Epidermal melanocyte (primary cell): ENCODE measurements around the gene CERK.

Experiments used
- DNase-seq: peaks from one replicate; pipeline ENCODE4 v3.0.0; 2011; ENCODE audit warnings: low spot score; ENCODE audit not compliant: insufficient read length

The CERK gene

DNA sequence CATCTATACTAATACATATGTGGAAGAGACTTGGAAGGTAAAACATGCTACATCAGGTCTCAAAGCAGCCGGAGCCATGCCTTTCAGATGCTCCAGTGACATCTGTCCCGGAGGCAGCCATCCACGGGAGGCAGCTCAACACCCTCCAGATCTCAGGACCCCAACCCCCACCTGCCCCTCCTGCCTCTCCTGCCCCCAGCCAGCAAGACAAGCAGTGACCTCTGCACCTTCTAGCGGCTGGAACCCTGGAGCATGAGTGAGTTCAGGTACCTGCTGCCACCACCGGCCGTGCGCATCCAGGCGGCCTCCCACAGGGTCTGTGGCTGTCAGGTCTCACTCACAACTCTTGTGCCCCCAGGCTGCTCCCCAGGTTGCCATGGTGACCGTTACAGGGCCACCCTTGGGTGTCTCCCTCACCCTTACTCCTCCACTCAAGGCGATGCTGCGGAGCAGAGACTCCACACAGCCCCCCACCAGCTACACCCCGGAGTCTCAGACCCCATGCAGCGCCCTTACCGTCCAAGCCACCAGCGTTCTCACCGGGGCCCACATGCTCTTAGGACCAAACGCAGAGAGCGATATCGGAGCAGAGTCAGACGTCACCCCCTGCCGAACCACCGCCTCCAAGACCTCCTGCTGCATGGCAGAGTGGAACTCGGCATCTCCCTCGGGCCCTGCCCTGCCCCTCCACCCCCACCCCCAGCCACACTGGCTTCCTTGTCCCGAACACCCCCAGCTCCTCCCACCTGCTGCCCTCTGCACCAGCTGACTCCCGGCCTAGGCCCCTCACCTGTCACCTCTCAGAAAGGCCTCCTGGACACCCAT lies 34.7 kb downstream of the CERK start:
- DNase-seq = no peak

DNA sequence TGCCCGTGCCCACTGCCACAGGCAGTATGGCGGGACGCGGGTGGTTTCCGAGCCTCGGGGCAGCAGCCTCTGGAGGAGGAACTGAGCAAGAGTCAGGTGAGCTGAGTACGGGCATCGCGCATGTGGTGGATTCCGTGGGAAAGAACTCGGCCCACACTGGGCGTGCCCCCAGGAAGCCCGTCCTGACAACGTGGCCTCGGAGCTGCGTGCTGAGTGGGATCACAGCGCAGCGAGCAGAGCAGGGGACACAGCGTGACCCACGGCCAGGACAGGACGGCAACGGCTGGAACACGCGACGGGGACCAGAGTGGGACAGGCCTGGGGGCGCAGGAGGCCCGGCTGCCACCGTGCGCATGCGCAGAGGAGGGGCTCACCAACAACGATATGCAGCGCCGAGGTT lies 36.8 kb downstream of the CERK start:
- DNase-seq = no peak

DNA sequence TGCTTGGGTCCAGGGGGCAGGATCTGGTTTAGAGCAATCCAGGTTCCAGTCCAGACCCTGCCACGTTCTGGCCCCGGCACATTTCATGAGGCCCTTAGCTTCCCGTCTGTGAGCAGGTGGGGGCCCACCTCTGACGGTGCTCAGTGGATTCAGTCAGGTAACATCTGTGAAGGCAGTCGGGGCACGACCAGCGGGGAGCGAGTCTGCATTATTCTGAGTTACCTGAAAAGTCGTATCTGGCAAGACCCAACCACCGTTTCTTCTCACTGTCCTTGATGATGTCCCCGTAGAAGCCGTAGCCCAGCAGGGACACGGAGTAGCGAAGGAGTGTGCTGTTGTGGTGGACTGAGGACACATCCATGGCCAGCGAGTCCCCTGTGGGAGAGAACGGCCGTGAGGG lies 39.0 kb downstream of the CERK start:
- no peak for DNase-seq

DNA sequence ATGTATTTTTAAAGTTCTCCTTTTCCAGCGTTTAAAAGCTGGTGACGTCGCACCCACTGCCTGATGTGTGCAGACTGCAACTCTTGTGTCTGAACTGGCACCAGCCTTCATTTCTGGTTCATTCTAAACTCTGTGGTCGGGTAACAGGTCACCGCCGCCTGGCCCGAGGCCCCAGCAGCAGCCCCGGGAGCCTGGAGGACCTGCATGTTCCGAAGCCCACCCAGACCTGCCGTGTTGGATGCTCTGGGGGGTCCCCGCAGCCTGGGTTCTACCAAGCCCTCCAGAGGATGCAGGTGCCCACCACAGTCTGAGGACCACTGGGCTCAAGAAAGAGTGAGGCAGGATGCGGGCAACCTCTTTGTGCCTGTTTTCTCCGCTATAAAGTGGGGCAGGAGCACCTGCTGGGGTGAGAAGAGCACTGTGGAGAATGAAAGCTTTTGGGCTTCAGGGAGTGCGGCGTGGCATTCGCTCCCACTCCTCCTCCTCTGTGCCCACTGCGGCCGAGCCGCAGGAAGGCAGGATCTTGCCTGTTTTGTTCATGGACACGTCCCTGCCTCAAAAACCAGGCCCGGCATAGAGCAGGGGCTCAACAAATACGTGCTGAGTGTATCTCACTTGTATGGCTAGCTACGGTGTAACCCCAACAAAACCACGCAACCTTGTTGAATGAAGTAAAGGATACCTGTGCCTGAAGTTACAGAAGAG lies 40.1 kb downstream of the CERK start:
- DNase-seq = no peak

- no peak for DNase-seq
Measured at GRCh38 chr22:46696614-46697013, 41.4 kb downstream of the CERK start.

DNA sequence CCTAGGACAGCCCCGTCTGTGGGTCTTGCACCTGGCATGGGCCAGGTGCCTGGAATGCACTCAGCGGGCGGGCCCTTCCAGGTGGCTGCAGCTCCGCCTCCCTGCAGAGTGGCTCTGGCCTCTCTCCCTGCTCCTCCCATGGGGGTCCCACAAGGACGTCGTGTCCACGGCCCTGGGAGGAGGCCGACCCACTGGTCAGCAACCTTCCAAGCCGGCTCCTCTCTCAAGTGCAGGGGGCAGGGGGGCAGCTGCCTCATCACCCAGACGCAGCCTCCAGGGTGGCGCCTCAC lies 41.9 kb downstream of the CERK start:
- no peak for DNase-seq

DNA sequence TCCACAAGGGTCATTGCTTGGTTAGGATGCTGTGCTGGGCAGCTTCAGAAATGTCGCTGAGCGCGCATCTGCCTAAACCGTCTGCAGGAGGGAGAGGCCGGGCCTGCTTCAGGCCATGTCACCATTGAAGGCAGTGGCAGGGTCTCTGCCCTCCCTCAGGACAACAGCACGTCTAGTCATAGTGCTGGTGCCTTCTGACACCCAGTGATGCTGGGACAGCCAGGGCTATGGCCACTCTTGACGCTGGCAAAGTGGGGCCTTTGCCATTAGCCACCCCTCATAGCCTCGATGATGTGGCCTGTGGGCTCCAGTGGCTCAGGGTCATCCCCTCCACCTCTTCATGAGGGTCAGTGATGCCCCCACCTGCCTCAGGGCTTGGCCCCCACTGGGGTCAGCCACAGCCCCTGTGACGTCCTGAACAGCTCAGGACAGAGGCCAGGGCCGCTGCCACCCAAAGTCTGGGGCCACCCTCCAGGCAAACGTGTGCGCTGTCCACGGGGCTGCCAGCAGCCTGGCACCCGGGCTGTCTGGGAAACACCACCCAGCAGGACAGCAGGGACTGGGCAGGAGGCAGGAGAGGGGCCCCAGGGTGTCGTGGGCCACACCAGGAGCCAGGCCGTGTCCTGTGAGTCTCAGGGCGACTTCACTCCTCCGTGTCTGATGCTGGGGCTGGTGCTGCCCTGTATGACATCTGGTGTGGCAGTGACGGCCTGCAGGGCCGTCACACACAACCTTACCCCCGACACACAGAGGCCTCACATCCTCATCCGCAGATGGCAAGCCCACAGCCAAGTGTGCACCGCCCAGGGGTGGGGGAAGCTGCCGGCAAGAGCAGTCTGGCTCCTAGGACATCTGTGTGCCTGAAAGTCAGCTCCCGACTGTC lies 42.5 kb downstream of the CERK start:
- DNase-seq = no peak

- no peak for DNase-seq
Measured at GRCh38 chr22:46694416-46695170, 43.5 kb downstream of the CERK start.

DNA sequence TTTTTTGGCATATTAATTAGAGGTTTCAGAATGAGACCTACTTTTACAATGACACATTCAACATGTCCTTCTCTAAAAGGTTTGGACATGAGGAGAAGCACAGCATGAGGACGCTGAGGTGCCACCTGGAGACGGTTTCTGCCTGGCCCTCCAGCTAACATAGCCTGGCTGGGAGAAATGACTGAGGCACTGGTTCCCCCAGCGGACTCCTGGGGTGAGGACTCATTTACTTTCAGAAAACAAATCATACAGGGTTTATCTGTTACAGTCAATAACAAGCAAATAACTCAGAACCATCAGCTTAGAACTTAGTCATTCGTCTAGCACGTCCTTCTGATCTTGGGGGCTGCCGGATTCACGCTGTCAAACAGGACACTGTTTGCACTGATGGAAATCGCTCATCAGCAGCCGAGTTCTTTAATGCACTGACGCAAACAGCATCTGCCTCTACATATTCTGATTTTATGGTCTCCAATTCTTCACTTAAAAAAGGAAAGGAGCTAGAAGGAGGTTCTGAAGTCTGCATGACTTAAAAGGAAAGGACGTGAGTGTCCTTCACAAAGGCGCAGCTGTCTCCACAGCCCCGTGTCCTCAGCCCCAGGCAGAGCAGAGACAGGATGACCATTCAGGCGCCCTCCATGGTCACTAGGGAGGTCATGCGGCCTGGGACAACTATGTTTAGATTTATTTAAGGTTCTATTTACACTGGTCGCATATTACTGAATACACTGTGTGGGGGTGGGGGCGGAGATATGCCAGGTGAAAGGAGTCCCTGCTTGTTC lies 44.2 kb downstream of the CERK start:
- DNase-seq = no peak

DNA sequence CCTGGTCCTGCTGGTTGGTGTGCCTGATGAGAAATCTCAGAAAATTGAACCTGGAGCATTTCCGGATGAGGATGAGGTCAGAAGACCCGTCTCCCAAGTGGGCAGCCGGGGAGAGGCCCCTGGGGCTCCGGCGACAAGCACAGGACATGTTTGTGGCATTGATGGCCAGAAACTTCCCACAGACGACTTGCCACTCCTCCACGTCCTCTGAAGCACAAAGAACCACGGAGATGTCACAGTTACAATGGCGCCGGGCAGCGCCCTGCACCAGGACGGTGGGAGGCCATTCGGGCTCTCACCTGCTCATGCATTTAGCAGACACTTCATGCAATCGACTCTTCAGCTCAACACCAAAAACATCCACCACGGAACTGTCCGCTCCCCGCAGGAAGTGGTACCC lies 46.5 kb downstream of the CERK start:
- no peak for DNase-seq

- no peak for DNase-seq
Measured at GRCh38 chr22:46690146-46690545, 47.9 kb downstream of the CERK start.

DNA sequence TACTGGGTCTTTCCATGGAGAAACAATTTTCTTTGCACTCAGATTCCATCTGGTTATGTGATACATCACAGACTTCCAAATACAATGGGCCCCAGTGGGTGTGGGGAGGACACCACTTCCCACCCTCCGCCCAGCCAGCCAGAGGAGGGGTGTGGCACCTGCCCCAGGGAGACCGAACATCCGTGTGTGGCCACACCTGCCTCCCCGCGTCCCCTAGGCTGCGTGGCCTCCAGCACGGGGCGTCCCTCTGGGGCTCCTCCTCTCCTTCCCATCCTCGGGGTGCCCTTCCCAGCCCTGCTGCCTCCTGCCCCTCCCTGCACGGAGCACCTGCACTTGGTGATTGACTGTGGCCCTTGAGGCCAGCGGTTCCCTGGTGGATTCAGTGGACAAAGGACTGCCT lies 49.1 kb downstream of the CERK start:
- DNase-seq = no peak

- no peak for DNase-seq
Measured at GRCh38 chr22:46687460-46687859, 50.6 kb downstream of the CERK start.

GRCh38 chr22:46687048-46687444 lies 51.0 kb downstream of the CERK start:
- DNase-seq = no peak

GRCh38 chr22:46686221-46687047 lies 51.6 kb downstream of the CERK start:
- DNase-seq = no peak

DNA sequence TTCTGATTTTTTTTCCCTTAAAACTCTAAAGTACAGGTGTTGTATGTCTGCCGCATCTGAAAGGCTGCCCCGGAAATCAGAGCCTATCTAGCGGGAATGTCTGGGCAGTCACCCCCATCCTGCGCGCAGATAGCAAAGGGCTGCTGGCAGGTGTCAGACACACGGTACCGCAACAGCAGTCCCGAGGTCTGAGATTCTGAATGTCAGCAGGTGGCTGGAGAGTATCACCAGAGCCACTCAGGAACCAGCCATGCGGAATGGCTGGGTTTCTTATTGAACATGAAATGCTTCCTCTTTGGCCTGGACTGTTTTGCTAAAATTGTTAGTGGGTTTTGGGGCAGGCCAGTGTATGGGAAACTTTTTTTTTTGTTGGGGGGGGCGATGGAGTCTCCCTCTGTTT lies 53.3 kb downstream of the CERK start:
- DNase-seq = no peak

DNA sequence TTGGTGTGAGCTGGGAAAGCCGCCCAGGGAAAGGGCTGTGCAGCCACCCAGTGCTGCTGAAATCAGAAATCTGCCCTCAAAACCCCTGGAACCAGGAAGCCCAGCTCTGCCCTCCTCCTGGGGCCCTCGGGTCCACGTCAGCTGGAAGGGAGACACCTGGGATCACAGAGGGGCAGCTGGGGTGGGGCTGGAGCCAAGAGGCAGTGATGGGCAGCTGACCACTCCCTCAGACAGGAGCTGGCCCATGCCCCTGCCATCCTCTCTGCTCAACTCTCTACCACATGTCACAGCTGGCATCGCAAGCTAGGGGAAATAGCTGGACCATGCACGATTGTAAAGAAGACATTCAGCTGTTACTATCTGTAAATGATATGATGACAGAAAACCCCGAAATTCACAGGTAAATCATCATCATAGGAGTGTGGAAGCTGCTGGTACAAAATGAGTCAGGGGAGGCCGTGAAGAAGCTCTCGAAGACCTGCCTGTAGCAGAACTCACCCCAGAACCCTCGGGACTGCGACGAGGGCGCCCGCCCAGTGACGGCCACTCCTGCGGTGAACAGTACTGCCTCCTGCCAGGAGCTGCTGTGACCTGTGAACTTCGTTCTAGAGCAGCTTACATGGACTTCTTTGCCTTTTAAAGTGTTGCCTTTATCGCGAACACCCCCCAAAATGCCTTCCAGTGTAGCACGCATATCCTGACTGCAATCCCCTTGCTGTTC lies 55.9 kb downstream of the CERK start:
- no peak for DNase-seq

DNA sequence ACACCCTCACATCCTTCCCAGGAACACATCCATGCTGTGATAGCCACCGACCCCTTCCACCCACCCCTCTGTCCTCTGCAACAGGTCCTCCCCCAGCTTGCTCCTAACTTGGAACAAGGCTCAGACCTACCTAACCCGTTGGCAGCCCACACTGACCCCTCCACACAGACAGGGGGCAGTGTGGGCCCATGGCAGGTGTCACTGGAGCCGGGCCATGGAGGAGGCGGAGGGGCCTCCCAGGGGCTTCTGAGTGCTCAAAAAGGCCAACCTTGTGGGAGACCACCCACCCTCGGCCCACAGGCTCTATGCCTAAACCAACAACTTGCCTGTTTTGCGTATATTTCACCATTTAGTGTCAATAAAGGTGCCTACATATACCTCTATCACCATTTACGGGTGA lies 57.0 kb downstream of the CERK start:
- DNase-seq = no peak

- no peak for DNase-seq
Measured at GRCh38 chr22:46679706-46680269, 58.3 kb downstream of the CERK start.
